Measurements from ENCODE around the gene YPEL2. TPM values are rescaled to one million over a fixed set of nuclear protein-coding genes. Genes with fewer than 3 reads are reported as not detected.

YPEL2 gene
- polyA plus RNA-seq, 1 of the 3 experiments (the other 2 are of a cell fraction): 3.2 TPM

- TF ChIP-seq NFIC (IDR thresholded peaks at IDR 0.05; ENCODE audit: borderline replicate concordance): no peak
- TF ChIP-seq MEF2A (IDR thresholded peaks at IDR 0.05; ENCODE audit: borderline replicate concordance, low read depth): no peak
- no peak for TF ChIP-seq CHD2 (IDR thresholded peaks at IDR 0.05; ENCODE audit: low read length, partially characterized antibody)
- no peak for TF ChIP-seq GATA2 (CRISPR knock-in tag; IDR thresholded peaks at IDR 0.05)
- TF ChIP-seq ZBTB33 (IDR thresholded peaks at IDR 0.05; ENCODE audit: borderline replicate concordance, low read depth): no peak
- Histone ChIP-seq H3K27ac (ENCODE audit: low read depth in 2 of 2, low read length in 1 of 2) (no peak overlapping the region), H3K4me3 (ENCODE audit: low read depth in 2 of 2, low read length in 1 of 2) (no peak overlapping the region), H3K4me1 (ENCODE audit: control insufficient read depth in 1 of 2, insufficient read depth in 2 of 2, low read depth in 1 of 2, low read length in 1 of 2) (peaks cover 0 to 37% of the 10 kb centered on the region in 2 experiments; a peak in 2 of 4 replicates), H2AFZ (ENCODE audit: low read depth) (no peak overlapping the region), H3K9me2 (no peaks in the 10 kb centered on the region), H3K9ac (no peak overlapping the region), H3K27me3 (ENCODE audit: insufficient read depth) (no peaks in the 10 kb centered on the region), H4K20me1 (ENCODE audit: insufficient read depth) (no peaks in the 10 kb centered on the region), H3K4me2 (no peak overlapping the region), H3K9me3 (no peaks in the 10 kb centered on the region), H3F3A (replicated peaks; ENCODE audit: insufficient read depth) (no peaks in the 10 kb centered on the region), H3K36me3 (replicated peaks in 1 of 2; ENCODE audit: control insufficient read depth in 1 of 2, insufficient read depth in 2 of 2, low read length in 1 of 2) (peaks cover 0 to 9% of the 10 kb centered on the region in 2 experiments), H3K79me2 (ENCODE audit: insufficient read depth) (no peaks in the 10 kb centered on the region)
- 71% methylated on average over 7 of the region's 7 CpGs for WGBS (ENCODE audit: low lambda C conversion rate)
- DNase-seq: peak; percentile 41
- CTCF ChIA-PET: interaction anchor here (1.0 to 6.5 kb wide), 4 partner anchors 12 to 71 kb away, joined by 3 to 38 read pairs (median 22); no protein-coding TSS in a partner anchor
- POLR2A ChIA-PET: interaction anchor here (1.2 kb wide), 1 partner anchor 12 kb away, joined by 3 read pairs; no protein-coding TSS in a partner anchor
Measured at GRCh38 chr17:59399914-59400313, 68.5 kb downstream of the YPEL2 start.

GRCh38 chr17:59400858-59401257 is 69.4 kb downstream of the YPEL2 start:
- H3K79me2 ChIP-seq (ENCODE audit: insufficient read depth): no peaks in the 10 kb centered on the region
- H3K36me3 ChIP-seq (replicated peaks in 1 of 2; ENCODE audit: control insufficient read depth in 1 of 2, insufficient read depth in 2 of 2, low read length in 1 of 2): peaks cover 0 to 9% of the 10 kb centered on the region in 2 experiments
- WGBS (ENCODE audit: low lambda C conversion rate): 78% methylated on average over 5 of the region's 5 CpGs
- no peak overlapping the region for H3K9ac ChIP-seq
- ChIA-PET CTCF (interaction anchor here (0.6 to 6.5 kb wide), 7 partner anchors 16 to 288 kb away, joined by 3 to 38 read pairs (median 8); no protein-coding TSS in a partner anchor), POLR2A (interaction anchor here (2.1 kb wide), 1 partner anchor 24 kb away, joined by 7 read pairs; no protein-coding TSS in a partner anchor)
- no peak overlapping the region for H3K4me2 ChIP-seq
- DNase-seq: no peak
- peak overlapping the region; percentile 9 to 91; a peak in 2 of 4 replicates for H3K27ac ChIP-seq (ENCODE audit: low read depth in 2 of 2, low read length in 1 of 2)
- H3K9me3 ChIP-seq: no peaks in the 10 kb centered on the region
- H2AFZ ChIP-seq (ENCODE audit: low read depth): no peak overlapping the region
- H3K9me2 ChIP-seq: no peaks in the 10 kb centered on the region
- no peaks in the 10 kb centered on the region for H3F3A ChIP-seq (replicated peaks; ENCODE audit: insufficient read depth)
- no peaks in the 10 kb centered on the region for H3K27me3 ChIP-seq (ENCODE audit: insufficient read depth)
- H4K20me1 ChIP-seq (ENCODE audit: insufficient read depth): no peaks in the 10 kb centered on the region
- no peak overlapping the region for H3K4me3 ChIP-seq (ENCODE audit: low read depth in 2 of 2, low read length in 1 of 2)
- peaks cover under 1 to 38% of the 10 kb centered on the region in 2 experiments; a peak in 2 of 4 replicates for H3K4me1 ChIP-seq (ENCODE audit: control insufficient read depth in 1 of 2, insufficient read depth in 2 of 2, low read depth in 1 of 2, low read length in 1 of 2)
- TF ChIP-seq GATA2 (CRISPR knock-in tag; IDR thresholded peaks at IDR 0.05) (no peak), EP300 (IDR thresholded peaks at IDR 0.05; ENCODE audit: borderline replicate concordance in 1 of 2, low read depth in 1 of 2, low read length in 1 of 2) (no peak), USF1 (IDR thresholded peaks at IDR 0.05; ENCODE audit: borderline replicate concordance, low read depth) (no peak), IRF3 (IDR thresholded peaks at IDR 0.05; ENCODE audit: low read depth, low read length) (no peak), EZH2phosphoT487 (IDR thresholded peaks at IDR 0.05; ENCODE audit: borderline replicate concordance, low read depth) (no peak), MXI1 (IDR thresholded peaks at IDR 0.05; ENCODE audit: low read depth, low read length) (no peak), TEAD4 (IDR thresholded peaks at IDR 0.05; ENCODE audit: borderline replicate concordance, insufficient read depth) (no peak), TAF1 (IDR thresholded peaks at IDR 0.05; ENCODE audit: borderline replicate concordance, low read depth, low read length) (no peak), TCF12 (IDR thresholded peaks at IDR 0.05) (no peak), JUND (IDR thresholded peaks at IDR 0.05) (no peak), FOXJ3 (CRISPR knock-in tag; IDR thresholded peaks at IDR 0.05) (no peak), REST (IDR thresholded peaks at IDR 0.05; ENCODE audit: low read depth, low read length) (no peak), CHD2 (IDR thresholded peaks at IDR 0.05; ENCODE audit: low read length, partially characterized antibody) (no peak), USF2 (IDR thresholded peaks at IDR 0.05; ENCODE audit: borderline replicate concordance, low read depth, low read length) (no peak), RAD21 (IDR thresholded peaks at IDR 0.05; ENCODE audit: low read length) (no peak; the same call in 1 of the 2 replicates)

Measured in SK-N-SH (cell line).